Fibroblast of lung (primary cell): ENCODE results near the gene POGZ. TPM values are rescaled to one million over a fixed set of nuclear protein-coding genes. Genes with fewer than 3 reads are reported as not detected.

ENCODE experiments used
- DNase-seq, 2 donors: peaks; one replicate each; pipeline versions ENCODE4 v3.0.0 to v3.0.0-alpha.2; 2010; ENCODE audit warnings: low read depth in 2 of 2
- H2AFZ ChIP-seq: 2 replicates; pipeline ENCODE4 v1.5.1; 2012; ENCODE audit warnings: low read length, control low read depth, inconsistent platforms
- H3K27ac ChIP-seq: 2 replicates; pipeline ENCODE4 v1.5.1; 2011; ENCODE audit warnings: low read length, control low read depth; ENCODE audit not compliant: insufficient read depth
- H3K27me3 ChIP-seq: 2 replicates; pipeline ENCODE4 v1.5.1; 2011; ENCODE audit warnings: mild to moderate bottlenecking, low read length; ENCODE audit not compliant: control insufficient read depth, insufficient read depth
- H3K36me3 ChIP-seq: 2 replicates; pipeline ENCODE4 v1.5.1; 2011; ENCODE audit warnings: low read length; ENCODE audit not compliant: control insufficient read depth, insufficient read depth
- H3K4me1 ChIP-seq: 2 replicates; pipeline ENCODE4 v1.5.1; 2011; ENCODE audit warnings: low read length; ENCODE audit not compliant: control insufficient read depth, insufficient read depth; ENCODE audit errors: extremely low read depth
- H3K4me2 ChIP-seq: 2 replicates; pipeline ENCODE4 v1.5.1; 2011; ENCODE audit warnings: low read length, control low read depth; ENCODE audit not compliant: insufficient read depth; ENCODE audit errors: extremely low read depth
- H3K4me3 ChIP-seq, 4 experiments: fragments of 200-600 bp in 1 of 4; sonication (generic) in 1 of 4; replicated peaks in 1 of 4; 2 replicates each; pipeline ENCODE4 v1.5.1; 2011 to 2016; ENCODE audit warnings: low read length in 4 of 4, low read depth in 3 of 4, mild to moderate bottlenecking in 3 of 4, control low read depth in 2 of 4, inconsistent platforms in 1 of 4, mixed read lengths in 1 of 4; ENCODE audit not compliant: insufficient read depth in 1 of 4; ENCODE audit errors: control extremely low read depth in 1 of 4
- H3K79me2 ChIP-seq: 2 replicates; pipeline ENCODE4 v1.5.1; 2012; ENCODE audit warnings: mild to moderate bottlenecking, low read length, inconsistent platforms; ENCODE audit not compliant: control insufficient read depth, insufficient read depth
- H3K9ac ChIP-seq: 2 replicates; pipeline ENCODE4 v1.5.1; 2011; ENCODE audit warnings: mild to moderate bottlenecking, low read length, control low read depth; ENCODE audit not compliant: insufficient read depth
- H3K9me3 ChIP-seq: 2 replicates; pipeline ENCODE4 v1.5.1; 2012; ENCODE audit warnings: low read depth, low read length; ENCODE audit not compliant: control insufficient read depth, insufficient read depth
- H4K20me1 ChIP-seq: 2 replicates; pipeline ENCODE4 v1.5.1; 2011; ENCODE audit warnings: low read length; ENCODE audit not compliant: control insufficient read depth, insufficient read depth; ENCODE audit errors: extremely low read depth
- EZH2 ChIP-seq: IDR thresholded peaks from 2 replicates; pipeline ENCODE4 v1.5.1; 2012; ENCODE audit warnings: low read length, control low read depth, mild to moderate bottlenecking; ENCODE audit errors: missing control alignments
- polyA plus RNA-seq, 2 donors: library from polyadenylated mRNA; depleted of rRNA in 1 of 2; stranded (reverse) in 1 of 2; unstranded in 1 of 2; fragments of >200 nt; gene quantifications; 2 replicates each; pipeline ENCODE4 v1.2.1, GENCODE V29; 2011 to 2012; ENCODE audit warnings: missing spikeins in 1 of 2
- total RNA-seq: library from RNA; depleted of rRNA; stranded (reverse); fragments of >200 nt; gene quantifications from 2 replicates; pipeline ENCODE4 v1.2.1, GENCODE V29; 2014
- TF ChIP-seq, protein P1 (sequence below), 2 donors: IDR thresholded peaks in 1 of 2; conservative IDR thresholded peaks in 1 of 2; 1 replicate in 1 of 2; 2 replicates in 1 of 2; pipeline ENCODE4 v1.5.1; 2011 to 2012; ENCODE audit warnings: low read length in 2 of 2, control low read depth in 1 of 2, inconsistent platforms in 1 of 2, low read depth in 1 of 2, mild to moderate bottlenecking in 1 of 2

The POGZ gene
- total and polyA plus RNA-seq, 2 donors (not counting 1 experiment from before 2014, with no cell fraction given) = 21.6 to 27.6 TPM

DNA sequence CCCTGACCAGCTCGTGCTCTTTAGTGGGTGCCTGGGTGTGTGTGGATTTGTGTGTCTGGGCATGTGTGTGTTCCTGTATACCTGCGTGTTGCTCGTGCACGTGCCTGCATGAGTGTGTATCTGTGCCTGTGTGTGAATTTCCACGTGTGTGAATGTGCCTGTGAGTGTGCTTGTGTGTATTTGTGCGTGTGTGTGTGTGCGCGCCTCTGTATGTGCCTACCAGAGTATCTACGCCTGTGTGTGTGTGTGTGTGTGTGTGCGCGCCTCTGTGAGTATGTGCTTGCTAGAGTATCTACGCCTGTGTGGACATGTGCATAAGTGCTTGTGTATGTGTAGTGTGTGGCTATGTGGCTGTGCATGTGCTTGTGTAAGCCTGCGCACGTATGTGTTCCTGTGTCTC, 86.1 kb downstream of the POGZ start:
- no peak for DNase-seq
- H3K79me2 ChIP-seq = no peaks in the 10 kb centered on the region

DNA sequence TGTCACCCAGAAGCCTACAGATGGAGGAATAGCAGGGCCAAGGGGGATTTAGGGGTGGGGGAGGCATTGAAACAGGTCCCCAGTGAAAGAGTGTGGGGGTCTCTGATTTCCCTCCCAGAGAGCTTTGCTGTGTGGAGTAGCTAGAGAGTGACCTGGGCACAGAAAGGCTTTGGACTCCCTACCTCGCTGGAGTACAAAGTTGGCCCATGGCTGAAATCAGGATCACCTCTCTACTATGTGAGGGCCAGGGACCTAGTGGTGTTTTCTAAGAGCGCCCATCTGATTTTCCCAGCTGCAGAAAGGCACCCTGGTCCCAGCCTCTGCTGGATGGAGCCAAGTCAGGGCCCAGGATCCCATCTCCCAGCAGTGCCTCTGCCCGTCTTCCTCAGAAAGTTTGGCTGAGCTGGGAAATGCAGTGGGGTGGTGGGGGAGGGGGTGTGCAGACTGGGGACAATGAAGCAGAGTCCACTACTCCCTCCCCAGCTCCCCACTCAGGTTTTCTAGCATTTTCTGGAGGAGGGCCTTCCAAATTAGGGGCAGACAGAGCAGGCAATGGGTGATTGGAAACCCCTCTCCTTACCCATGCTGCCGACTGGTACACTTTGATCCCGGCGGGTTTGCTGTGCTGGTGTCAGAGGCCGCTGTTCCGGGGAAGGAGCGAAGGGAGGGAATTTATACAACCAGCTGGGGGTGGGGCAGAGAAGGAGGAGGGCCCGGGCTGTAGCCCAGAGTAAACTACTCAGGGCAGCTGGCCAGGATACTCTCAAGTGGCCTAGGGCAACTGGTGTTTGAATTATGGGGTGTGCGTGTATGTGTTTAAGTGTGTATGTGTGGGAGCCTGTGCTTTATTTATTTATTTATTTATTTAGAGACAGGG, 87.0 kb downstream of the POGZ start, which contains the start of gene SELENBP1:
TSS of gene SELENBP1 (minus strand) at position 648 of the 877 bp plus-strand sequence. CDS start at position 584, 64 bp downstream.
- peak; percentile 60 to 94 for DNase-seq
- H3K4me2 ChIP-seq = peak within 1 kb of the TSS; percentile 91
- H2AFZ ChIP-seq = peak within 1 kb of the TSS; percentile 58
- H3K4me3 ChIP-seq = peak within 1 kb of the TSS; percentile 57 to 71 (median 62)
- H3K79me2 ChIP-seq = no peaks in the 10 kb centered on the region
- H4K20me1 ChIP-seq = no peaks in the 10 kb centered on the region
- H3K27ac ChIP-seq = peak within 1 kb of the TSS; percentile 29
- H3K4me1 ChIP-seq = peaks cover 3% of the 10 kb centered on the region
- no peak within 1 kb of the TSS for H3K9ac ChIP-seq
- H3K27me3 ChIP-seq = peaks cover 2% of the 10 kb centered on the region
- no peaks in the 10 kb centered on the region for H3K9me3 ChIP-seq
- H3K36me3 ChIP-seq = no peaks in the 10 kb centered on the region
- TF ChIP-seq, protein P1, sequence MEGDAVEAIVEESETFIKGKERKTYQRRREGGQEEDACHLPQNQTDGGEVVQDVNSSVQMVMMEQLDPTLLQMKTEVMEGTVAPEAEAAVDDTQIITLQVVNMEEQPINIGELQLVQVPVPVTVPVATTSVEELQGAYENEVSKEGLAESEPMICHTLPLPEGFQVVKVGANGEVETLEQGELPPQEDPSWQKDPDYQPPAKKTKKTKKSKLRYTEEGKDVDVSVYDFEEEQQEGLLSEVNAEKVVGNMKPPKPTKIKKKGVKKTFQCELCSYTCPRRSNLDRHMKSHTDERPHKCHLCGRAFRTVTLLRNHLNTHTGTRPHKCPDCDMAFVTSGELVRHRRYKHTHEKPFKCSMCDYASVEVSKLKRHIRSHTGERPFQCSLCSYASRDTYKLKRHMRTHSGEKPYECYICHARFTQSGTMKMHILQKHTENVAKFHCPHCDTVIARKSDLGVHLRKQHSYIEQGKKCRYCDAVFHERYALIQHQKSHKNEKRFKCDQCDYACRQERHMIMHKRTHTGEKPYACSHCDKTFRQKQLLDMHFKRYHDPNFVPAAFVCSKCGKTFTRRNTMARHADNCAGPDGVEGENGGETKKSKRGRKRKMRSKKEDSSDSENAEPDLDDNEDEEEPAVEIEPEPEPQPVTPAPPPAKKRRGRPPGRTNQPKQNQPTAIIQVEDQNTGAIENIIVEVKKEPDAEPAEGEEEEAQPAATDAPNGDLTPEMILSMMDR (conservative IDR thresholded peaks at IDR 0.05 in 1 of 2, IDR thresholded peaks at IDR 0.05 in 1 of 2; ENCODE audit: low read depth in 1 of 2, low read length in 2 of 2) = no peak
- no peak for TF ChIP-seq EZH2

More for the DNA sequence above, 86.1 kb downstream of the POGZ start:
- Histone ChIP-seq H3K4me1 (peaks cover 3% of the 10 kb centered on the region), H3K9ac (no peak overlapping the region), H3K4me3 (no peak overlapping the region), H3K9me3 (no peaks in the 10 kb centered on the region), H3K27me3 (peaks cover 2% of the 10 kb centered on the region), H3K36me3 (no peaks in the 10 kb centered on the region), H4K20me1 (no peaks in the 10 kb centered on the region), H3K27ac (no peak overlapping the region), H3K4me2 (no peak overlapping the region), H2AFZ (no peak overlapping the region)
- TF ChIP-seq, protein P1 (conservative IDR thresholded peaks at IDR 0.05 in 1 of 2, IDR thresholded peaks at IDR 0.05 in 1 of 2; ENCODE audit: low read depth in 1 of 2, low read length in 2 of 2) = no peak
- no peak for TF ChIP-seq EZH2

DNA sequence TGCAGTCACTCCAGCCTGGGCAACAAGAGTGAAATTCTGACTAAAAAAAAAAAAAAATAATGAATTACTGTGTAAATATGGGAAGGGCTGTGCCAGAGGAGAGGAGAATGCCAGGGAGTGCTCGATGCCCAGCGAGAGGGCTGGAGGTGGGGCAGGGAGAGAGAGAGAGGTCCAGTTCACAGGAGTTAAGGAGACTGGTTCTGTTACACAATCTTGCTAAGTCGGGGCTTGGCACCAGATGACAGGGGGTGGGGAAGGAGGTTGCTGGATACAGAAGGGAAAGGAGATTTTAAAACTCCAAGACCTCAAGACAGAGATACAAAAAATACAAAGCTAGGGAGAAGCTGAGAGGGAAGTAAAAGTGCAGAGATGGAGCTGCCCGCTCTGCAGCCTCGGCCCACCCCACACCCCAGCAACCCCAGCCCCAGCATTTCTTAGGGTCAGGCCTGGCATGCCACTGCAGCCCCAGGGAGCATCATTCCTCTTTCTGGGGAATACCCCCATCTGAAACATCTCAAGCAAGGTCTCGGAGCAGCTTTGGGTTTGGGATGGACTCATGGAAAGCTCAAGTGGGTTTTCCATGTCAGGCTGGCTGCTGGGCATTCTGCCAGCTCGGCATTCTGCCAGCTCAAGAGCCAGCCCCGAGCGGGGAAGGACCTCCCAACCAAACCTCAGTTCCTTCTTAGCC, 87.8 kb downstream of the POGZ start:
- Histone ChIP-seq H3K79me2 (no peaks in the 10 kb centered on the region), H4K20me1 (no peaks in the 10 kb centered on the region), H3K36me3 (peaks cover 1% of the 10 kb centered on the region), H3K4me2 (peak overlapping the region; percentile 91), H3K9ac (no peak overlapping the region), H3K27ac (no peak overlapping the region), H2AFZ (no peak overlapping the region), H3K9me3 (no peaks in the 10 kb centered on the region), H3K27me3 (no peaks in the 10 kb centered on the region), H3K4me3 (peak overlapping the region; percentile 57 to 71 (median 62)), H3K4me1 (peaks cover 3% of the 10 kb centered on the region)
- TF ChIP-seq, protein P1 (conservative IDR thresholded peaks at IDR 0.05 in 1 of 2, IDR thresholded peaks at IDR 0.05 in 1 of 2; ENCODE audit: low read depth in 1 of 2, low read length in 2 of 2) = no peak
- TF ChIP-seq EZH2 = no peak
- peak; percentile 38 to 76 for DNase-seq
